T47D (cell line): Measurements from ENCODE around the gene FSD1.

ENCODE experiments used
- DNase-seq, 2 experiments: peaks; one replicate each; pipeline versions ENCODE4 v3.0.0 to v3.0.0-alpha.2; 2011 to 2012; ENCODE audit warnings: low read depth in 1 of 2, low spot score in 1 of 2
- JUND ChIP-seq: IDR thresholded peaks from 2 replicates; pipeline ENCODE4 v1.6.1; 2012; ENCODE audit warnings: low read depth
- in situ Hi-C: cut with HindIII; loops from 2 replicates; pipeline ENCODE4 v1.10.0; 2016; ENCODE audit warnings: low sequenced_read_pairs, low pct_unique_long_range_greater_than_20kb

The FSD1 gene

DNA sequence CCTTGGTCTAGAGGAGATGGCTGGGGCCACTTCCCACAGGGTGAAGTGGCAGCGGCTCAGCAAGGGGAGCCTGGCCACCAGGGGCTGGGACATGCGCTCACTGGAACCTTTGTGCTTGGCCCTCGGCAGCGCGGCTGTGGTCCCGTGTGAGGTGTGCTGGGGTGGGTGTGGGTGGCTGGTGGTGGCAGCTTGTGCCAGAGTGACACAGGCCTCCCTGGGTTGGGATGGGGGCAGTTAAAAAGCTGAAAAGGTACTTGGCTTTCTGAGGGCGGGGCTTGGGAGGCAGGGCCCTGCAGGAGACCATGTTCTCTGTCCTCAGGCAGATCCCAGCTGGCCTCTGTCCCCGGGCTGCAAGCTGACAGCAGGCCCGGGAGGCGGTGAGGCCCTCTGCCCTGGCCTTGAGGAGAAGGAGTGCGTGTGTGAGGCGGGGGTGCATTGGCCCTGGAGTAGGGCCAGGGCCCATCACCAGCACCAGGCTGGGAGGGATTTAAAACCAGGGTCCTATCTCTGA, 56.3 kb downstream of the FSD1 start:
- TF ChIP-seq JUND: no peak
- no peak for DNase-seq
- in situ Hi-C loops: no loop called here

DNA sequence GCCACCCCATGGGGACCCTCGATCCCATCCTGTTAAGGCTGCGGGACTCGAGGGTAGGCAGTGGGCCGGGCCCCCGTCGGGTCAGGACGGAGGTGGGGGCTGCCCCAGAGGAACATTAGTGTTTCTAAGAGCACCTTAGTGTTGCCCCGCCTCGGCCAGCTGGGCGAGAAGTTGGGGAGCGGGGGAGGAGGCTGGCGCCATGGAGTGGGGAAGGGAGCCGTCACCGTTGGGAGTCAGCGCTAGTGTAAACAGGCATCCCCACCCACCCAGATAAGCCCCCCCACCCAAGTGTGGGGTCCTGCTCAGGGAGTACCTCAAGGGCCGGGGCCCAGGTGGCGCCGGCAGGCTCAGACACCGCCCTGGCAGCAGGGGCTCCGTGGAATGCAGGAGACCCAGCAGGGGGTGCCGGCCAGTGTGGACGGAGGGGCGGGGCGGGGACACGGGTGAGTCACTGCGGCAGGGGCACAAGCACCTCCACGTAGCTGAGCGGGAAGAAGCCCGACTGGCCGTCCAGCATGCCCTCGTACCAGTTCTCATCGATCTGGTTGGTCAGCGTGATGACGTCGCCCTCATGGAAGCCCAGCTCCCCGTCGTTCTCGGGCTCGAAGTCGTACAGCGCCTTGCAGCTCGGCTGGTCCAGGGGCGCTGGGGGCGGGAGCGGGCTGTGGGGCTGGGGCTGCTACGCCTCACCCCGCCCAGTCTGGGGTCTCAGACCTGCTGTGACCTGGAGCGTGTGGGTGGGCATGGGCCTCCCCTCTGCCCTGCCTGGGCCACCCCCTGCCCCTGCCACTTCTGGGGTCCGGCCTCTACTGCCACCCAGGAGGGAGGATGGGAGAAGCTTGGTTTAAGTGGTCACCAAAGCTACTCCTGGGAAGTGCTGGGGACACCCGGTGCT, 57.0 kb downstream of the FSD1 start:
- no peak for DNase-seq
- in situ Hi-C loops: no loop called here
- TF ChIP-seq JUND: no peak

DNA sequence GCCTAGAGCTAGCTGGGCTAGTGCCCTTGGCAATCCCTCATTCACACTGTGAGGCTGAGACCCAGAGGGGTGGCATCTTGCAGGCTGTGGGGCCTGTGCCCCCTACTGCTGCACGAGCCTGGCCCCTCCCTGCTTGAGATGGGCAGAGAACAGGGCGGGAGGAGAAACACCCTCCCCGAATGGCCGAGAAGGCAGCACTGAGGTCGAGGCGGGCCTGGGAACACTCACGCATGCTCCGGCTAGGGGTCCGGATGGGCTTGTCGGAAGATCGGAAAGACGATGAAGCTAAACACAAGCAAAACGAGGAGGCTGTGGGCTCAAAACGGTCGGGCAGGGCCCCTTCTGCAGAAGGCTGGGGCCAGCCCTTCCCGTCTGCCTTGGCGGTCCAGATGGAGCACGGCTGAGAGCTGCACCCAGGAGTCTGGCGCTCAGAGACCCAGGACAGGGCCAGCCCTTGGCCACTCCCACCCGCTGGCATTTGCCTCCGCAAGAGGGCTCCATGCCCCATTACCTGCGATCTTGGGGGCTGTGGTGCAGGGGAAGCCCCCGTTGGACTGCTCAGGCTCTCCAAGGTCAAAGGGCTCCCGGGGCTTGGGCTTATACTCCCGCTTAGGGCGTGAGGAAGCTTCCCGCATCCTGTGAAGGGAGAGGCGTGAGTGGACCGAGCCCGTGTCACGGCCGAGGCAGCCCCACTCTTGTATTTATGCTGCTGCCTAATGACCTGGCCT, 57.9 kb downstream of the FSD1 start:
- no peak for DNase-seq
- TF ChIP-seq JUND: no peak
- in situ Hi-C loops: no loop called here

DNA sequence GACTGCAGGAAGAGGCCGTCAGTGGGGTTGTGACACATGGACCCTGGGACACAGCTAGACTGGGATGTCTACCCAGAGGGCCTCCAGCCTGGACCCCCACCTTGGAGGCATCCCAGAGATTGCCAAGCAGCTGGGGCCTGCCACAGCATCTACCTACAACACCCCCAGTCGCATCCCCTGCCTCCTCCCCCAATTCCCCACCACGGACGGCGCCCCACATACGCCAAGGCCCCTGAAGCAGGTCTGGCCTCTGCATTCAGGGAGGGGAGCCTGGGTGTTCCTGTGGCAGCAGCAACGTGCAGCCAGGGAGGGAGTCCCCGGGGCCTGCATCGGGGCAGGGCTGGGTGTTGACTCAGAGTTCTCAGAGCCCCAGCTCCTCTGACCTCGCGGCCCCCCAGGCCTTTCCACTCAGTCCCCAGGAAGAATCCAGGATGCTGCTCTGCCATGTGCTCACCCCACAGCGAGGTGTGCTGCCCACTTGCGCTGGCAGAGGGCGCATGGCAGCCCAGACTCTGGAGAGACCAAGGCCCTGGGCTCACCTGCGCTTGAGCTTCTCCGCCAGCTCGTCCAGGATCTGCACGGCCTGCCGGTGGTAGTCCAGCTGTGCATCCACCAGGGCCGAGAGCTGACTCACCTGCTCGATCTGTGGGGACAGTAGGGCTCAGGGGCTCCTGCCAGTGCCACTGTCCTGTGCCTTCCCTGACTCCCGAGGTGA, 58.6 kb downstream of the FSD1 start:
- TF ChIP-seq JUND: no peak
- in situ Hi-C loops: no loop called here
- DNase-seq: peak; percentile 25 to 46

DNA sequence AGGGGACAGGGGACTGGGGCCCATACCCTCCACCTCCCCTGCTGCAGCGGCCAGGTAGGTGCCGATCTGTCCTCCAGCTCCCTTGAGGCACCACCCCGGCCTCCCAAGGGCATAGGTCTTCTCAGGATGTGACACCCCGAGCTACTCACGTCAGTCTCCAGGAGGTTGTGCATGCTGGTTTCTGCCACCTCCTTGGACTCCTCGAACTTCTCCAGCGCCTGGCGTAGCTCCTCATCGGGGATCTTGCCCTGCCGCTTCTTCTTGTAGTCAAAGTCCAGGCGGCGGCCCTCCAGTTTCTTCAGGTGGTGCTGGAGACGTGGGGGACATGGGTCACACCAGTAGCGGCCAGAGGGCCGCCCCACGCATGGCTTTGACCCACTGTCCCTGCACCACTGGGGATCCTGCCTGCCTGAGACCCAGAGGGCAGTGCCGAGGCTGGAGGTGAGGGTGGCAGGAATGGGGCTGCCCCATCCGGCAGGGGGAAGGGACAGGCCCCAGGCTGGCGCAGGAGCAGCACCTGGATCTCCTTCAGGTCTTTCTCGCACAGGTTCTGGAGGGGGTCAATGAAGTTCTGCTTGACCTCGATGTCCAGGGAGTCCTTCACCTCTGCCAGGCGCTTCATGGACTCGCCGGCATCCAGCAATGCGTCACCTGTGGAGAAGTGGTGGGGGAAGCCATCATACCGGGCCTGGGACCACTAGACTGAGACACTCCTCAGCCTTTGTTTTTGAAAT, 59.3 kb downstream of the FSD1 start:
- in situ Hi-C loops: no loop called here
- TF ChIP-seq JUND: no peak
- no peak for DNase-seq

DNA sequence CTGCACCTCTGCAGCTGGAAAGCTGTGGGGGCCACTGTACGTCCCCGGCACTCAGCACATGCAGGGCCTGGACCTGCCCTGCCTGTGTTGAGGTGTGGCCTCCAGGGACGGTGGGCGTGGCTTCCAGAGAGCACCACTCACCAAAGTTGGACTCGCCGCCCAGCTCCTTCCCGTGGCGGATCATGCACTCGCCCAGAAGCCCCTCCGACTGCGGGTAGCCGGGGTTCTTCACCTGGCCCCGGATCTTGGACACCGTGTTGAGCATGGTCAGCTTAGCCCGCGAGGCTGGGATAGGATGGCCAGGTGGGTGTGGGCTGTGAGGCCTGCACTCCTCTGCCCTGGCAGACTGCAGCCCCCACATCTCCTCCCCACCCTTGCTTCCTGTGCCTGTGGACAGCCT, 60.9 kb downstream of the FSD1 start:
- DNase-seq: no peak
- in situ Hi-C loops: no loop called here
- no peak for TF ChIP-seq JUND

DNA sequence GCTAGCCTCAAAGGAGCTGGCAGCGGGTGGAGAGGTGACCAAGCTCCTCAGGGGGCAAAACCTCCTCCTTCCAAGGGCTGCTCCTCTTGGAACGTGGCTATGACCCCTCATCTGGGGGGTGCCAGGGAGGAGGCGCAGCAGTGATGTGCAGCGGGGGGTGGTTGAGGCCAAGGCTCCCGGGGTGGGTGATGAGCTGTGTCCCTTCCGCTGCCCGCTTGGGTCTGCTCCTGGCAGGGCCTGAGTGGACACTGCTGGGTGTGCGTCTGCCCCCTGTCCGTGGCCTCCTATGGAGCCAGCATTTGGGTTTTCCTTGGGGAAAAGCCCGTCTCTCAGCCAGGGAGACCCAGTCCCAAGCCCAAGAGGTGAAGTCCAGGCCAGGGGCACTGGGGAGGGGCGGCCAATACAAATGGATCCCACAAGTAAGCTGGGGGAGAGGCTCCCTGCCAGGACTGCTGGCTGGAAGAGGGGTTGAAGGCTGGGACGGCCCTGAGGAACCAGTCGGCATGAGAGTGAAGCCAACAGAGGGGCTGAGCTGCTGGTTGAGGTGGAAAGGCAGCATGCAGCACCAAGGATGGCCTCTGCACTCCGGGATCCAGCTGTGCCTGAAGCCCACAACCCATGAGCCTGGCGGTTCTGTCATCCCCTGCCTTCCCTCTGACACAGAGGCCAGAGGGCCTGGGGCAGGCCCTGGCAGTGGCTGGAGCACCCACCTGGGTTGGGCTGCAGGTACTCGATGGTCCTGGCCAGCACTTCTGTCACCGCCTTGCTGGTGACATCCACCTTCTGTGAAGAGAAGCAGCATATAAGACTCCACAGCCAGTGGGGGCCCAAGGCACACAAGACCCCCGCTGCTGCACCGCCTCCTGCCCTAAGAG, 61.6 kb downstream of the FSD1 start:
- no peak for TF ChIP-seq JUND
- DNase-seq: no peak
- in situ Hi-C loops: no loop called here

DNA sequence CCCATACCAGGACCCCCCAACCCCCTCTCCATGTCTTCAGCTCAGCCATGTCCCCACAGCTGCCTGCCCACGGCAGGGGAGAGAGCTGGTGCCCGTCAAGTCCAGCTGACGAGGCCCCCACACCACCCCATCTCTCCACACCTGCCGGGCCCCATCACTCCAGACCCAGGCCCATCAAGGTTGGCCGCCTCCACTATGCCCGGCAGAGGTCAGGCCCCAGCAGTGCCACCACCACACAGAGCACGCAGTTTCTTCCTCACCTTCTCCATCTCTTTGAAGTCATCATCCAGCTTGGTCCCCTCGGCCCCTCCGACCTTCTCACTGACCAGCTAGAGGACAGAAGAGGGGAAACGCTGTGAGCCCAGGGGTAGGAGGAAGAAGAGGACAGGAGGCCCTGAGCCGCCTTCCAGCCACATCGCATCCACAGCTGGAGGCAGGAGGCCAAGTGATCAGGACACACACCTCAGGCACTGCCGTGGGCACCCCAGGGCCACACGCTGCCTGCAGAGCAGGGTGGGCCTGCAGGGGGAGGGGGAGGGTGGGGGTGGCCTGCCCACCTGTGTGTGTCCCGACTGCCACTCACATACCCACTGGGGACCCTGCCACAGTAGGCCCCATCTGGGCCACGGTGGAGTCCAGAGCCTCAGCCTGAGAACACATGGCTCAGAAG, 62.4 kb downstream of the FSD1 start:
- no peak for DNase-seq
- no peak for TF ChIP-seq JUND
- in situ Hi-C loops: no loop called here

DNA sequence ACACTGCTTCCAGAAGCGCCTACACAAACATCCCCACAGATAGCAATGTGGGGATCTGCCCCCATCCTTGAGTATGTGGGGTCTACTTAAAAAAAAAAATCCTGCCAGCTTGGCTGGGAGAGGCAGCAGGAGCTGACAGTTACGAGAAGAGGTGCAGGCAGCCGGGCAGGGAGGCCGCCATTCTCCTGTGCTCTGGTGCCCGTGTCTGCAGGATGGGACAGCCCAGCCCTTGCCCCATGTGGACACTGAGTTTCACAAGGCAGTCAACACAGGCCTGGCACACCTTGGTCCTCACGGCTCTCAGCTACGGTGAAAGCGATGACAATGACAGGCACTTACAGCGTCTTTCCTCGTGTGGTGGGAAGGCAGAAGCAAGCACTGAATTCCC, 62.9 kb downstream of the FSD1 start:
- no peak for DNase-seq
- in situ Hi-C loops: no loop called here
- TF ChIP-seq JUND: no peak

DNA sequence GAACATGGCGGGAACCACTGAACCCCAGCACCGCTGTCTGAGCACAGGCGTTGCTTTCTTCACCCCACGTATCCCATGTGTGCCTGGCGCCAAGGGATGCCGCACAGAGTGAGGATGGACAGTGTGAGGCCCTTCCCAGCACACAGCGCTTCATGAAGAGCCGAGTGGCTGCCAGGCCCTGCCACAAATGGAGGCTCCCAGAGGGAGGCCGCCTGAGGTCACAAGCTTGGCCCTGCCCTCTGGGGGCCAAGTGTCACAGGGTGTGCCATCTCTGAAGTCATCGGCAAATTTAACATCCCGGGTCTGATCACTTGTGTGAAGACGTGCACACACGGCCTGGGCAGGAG, 63.4 kb downstream of the FSD1 start:
- TF ChIP-seq JUND: no peak
- in situ Hi-C loops: no loop called here
- no peak for DNase-seq
